GM19328 (cell line): Measurements from ENCODE around the gene AMER2.

Experiments
- ATAC-seq: cut with Tn5 transposase; IDR thresholded peaks from one replicate; pipeline ENCODE4 v1.9.1; 2021; ENCODE audit warnings: mild to moderate bottlenecking, moderate library complexity; ENCODE audit not compliant: unreplicated experiment

The AMER2 gene

GRCh38 chr13:25171517-25172302, at the start of gene AMER2:
Gene AMER2 (minus strand): TSS chr13:25172288. CDS start chr13:25171619, 669 bp downstream.
- no peak for ATAC-seq

DNA sequence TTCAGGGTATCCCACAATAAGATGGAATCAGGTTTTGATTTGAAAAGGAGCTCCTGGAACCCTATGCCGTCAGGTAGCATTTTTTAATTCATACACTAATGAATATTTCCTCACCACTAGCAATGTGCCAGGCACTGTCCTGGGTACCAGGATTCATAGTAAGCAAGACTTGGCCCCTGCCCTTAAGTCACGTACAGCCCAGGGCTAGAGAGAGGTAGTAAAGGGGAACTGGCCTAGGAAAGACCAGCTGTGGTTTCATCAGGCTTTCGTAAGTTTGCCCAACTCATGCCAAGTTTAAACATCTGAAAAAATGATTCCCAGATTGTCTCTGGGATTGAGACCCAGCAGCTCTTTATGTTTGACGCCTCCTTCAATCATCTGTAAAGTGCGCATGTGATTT, 45.9 kb upstream of the AMER2 start:
- no peak for ATAC-seq

- ATAC-seq = no peak
Measured at GRCh38 chr13:25217023-25217885, 45.2 kb upstream of the AMER2 start.

DNA sequence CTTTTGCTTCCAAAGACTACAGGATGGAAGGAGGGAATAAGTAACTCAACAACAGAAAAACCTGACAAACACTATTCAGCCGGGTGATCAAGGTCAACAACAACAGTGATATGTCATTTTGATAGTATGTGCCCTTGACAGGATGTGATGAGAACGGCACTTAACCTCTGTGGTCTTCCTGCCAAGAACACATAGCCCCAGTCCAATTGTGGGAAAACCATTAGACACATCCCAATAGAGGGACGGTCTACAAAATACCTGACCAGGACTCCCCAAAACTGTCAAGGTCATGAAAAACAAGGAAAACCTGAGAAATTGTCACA, 43.1 kb upstream of the AMER2 start:
- no peak for ATAC-seq

DNA sequence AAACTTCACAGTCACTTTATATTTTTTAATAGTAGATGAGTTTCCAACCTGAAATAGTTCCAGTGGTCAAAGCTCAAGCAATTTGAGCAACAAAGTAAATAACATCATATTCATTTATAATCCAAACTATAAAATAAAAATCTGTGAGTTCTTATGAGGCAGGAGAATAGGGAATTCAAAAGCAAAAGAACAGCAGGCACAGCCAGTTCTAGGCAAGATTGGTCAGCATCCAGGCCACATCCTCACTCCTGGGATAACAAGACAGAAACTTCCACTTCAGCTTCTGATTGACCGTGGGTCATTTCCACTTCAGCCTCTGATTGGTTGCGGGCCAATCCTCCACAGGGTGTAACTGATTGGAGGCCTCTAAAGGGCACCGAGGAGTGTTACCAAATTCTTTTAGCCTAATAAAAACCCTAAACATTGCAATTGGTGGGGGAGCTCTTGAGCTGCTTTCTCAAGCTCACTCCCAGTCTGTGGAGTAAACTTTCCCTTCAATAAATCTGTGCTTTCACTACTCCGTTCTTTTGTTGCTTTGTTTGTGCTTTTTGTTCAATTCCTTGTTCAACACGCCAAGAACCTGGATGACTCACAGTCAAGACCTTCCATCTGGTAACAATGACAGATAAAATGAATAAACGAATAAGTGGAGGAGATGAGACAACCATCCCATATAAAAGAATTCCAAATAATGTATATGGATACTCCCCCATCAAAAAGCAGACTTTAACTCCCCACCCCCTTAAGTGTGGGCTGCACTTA, 42.6 kb upstream of the AMER2 start:
- ATAC-seq = no peak

GRCh38 chr13:25213715-25214114, 41.6 kb upstream of the AMER2 start:
- ATAC-seq = no peak

GRCh38 chr13:25210842-25211569, 38.9 kb upstream of the AMER2 start:
- ATAC-seq = no peak

DNA sequence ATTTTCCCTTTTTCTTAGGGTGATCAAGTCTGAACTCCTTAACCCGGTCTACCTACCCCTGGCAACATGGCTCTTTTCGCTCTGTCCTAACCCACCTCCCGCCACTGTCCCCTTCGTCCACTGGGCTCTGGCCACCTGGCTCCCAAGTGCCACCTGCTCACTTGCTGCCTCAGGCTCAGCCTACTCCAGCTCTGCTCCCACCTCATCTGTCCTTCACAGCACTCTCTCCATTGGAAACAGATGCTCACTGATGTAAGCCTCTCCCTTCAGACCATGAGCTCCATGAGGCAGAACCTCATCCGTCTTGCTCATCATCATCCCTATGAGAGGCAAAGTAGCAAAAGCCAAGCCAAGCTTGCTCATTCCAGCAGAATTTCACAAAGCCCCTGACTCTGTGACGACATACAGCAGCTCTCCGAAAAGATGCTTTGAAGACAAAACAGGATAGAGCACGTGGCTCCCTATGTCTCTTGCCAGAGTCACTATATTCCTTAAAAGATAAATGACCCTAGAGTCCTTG, 35.3 kb upstream of the AMER2 start:
- no peak for ATAC-seq

DNA sequence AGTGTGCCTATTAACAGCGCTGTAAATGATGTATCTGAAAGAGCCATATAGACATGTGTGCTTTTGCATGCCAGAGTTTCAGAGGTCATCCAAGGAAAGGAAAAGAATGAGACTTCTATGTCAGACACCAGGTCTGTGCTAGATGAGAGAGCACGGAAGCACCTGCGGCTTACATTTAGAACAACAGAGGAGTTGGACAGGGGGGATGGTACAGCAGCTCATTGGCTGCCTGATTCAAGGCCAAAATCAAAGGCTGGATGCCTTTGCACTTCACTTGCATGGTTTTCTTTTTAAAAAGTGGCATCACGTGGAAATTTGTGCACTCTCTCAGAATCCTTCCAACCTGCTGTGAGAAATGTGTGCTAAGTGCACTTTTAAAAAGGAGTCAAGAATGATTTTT, 32.8 kb upstream of the AMER2 start:
- no peak for ATAC-seq

DNA sequence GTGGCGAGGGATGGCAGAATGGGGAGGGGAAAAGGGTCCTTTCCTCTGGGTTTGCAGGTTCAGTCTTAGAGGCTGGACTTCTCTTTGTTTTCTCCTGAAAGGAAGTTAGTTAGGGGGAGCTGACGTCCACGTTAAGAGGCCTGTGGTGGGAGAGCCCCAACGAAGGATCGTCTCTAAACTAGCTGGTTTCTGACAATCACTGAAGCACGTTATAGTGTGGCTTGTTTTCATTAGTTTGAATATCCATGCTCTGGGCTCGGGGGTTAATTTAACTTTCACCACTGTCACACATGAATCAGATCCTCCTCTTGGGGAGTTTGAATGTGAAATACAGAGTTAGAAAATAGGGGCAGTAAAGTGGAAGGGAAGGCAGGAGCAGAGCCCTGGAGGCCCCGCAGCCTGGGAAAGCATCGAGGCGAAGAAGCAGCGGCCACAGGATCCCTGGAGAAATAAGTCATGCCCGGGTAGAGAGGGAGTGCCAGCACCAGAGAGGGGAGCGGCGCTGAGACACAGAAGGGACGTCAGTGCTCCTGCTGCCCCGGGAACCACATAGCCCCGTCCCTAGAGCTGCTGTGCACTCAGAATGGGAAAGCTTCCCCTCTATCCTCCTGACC, 31.1 kb upstream of the AMER2 start:
- ATAC-seq = no peak

GRCh38 chr13:25200783-25201182, 28.7 kb upstream of the AMER2 start:
- ATAC-seq = no peak

- no peak for ATAC-seq
Measured at GRCh38 chr13:25198647-25199046, 26.6 kb upstream of the AMER2 start.

DNA sequence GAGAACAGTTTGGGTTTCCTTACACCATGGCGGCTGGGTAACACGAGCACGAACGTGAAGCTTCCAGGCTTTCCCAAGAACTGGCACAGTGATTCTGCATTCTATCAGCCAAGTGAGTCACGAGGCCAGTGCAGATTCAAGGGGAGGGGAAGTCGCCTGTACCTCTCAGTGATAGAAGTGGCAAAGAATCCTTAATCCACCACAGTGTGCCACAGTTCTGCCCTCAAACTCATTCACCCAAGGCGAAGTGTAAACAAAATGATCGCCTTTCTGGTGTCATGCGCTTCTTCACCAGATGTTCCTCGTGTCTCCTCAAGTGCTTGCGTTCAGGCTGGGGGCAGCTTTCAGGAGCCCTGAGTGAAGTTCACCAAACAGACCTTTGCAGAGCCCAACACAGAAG, 24.9 kb upstream of the AMER2 start:
- ATAC-seq = no peak

- ATAC-seq = no peak
Measured at GRCh38 chr13:25192936-25193335, 20.8 kb upstream of the AMER2 start.

GRCh38 chr13:25192489-25192888, 20.4 kb upstream of the AMER2 start:
- no peak for ATAC-seq

DNA sequence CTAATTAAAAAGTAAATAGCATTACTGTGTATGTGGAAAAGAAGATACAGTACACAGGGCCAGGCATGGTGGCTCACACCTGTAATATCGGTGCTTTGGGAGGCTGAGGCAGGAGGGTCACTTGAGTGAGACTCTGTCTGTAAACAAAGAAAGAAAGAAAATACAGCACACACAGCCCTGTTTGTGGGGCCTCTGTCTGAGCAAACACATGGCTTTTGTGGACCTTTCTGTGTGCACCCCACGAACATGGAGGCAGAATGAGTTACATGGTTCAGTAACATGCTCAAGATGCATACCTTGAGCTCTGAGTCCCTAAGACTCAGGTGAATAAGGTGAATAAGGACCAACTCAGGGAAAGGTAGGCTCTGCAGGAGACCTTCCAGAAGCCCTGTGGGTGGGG, 20.0 kb upstream of the AMER2 start:
- no peak for ATAC-seq

DNA sequence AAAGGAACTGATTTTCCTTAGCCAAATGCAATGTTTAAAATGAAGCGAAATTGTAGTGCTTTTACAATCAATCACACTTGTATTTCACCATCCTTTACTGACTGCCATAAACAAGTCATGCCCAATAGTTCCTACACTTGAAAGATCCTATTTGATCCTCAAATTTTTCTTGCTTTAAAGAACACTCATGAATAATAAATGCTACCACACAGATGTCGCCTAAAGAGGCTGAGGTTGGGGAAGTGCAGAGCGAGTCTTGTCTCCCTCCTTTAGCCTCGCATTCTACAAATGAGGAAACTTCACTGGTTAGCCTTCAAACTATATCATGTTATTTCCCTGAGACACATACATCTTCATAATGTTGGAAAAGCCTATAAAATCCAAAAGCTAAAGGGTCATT, 18.7 kb upstream of the AMER2 start:
- no peak for ATAC-seq

DNA sequence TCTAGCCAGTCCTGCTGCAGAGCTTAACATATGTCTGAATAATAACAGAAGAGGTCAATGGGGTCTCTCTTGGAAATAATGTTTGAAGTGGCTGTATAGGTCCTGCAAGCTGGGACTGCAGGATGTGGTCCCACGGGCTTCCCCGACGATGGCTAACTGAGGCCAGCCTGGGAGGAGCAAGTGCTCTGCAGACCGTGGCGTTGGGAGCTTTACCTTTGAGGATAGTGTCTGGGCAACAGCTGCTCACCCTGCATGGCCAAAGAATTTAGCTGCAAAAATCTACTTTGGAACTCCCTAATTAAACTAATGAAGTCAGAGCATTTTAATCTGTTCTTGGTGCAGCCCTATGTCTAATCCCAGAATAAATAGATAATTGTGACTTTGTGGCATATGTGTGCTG, 18.2 kb upstream of the AMER2 start:
- no peak for ATAC-seq

GRCh38 chr13:25187596-25187995, 15.5 kb upstream of the AMER2 start:
- no peak for ATAC-seq

GRCh38 chr13:25186187-25186586, 14.1 kb upstream of the AMER2 start:
- no peak for ATAC-seq
